GM21447 (cell line): ENCODE data around the gene NUB1.
A peak's percentile ranks its signal among the peaks of the same experiment; 100 is the strongest.

Source experiments
- ATAC-seq: cut with Tn5 transposase; IDR thresholded peaks from one replicate; pipeline ENCODE4 v1.9.1; 2021; ENCODE audit not compliant: unreplicated experiment

The NUB1 gene

GRCh38 chr7:151403764-151404163 lies 62.2 kb downstream of the NUB1 start:
- no peak for ATAC-seq

- ATAC-seq, result no peak
These were observed 62.8 kb downstream of the NUB1 start for GRCh38 chr7:151404216-151405011.

- no peak for ATAC-seq
These were observed 63.4 kb downstream of the NUB1 start for GRCh38 chr7:151405056-151405455.

GRCh38 chr7:151405588-151405987 lies 64.0 kb downstream of the NUB1 start:
- ATAC-seq, result no peak

GRCh38 chr7:151406051-151406875 lies 64.7 kb downstream of the NUB1 start:
- ATAC-seq, result no peak

GRCh38 chr7:151406886-151407583 lies 65.4 kb downstream of the NUB1 start:
- no peak for ATAC-seq

GRCh38 chr7:151408498-151408838 lies 66.9 kb downstream of the NUB1 start:
- no peak for ATAC-seq

- ATAC-seq, result peak; percentile 67
These were observed 67.4 kb downstream of the NUB1 start for GRCh38 chr7:151408839-151409666.

GRCh38 chr7:151409667-151410404 lies 68.2 kb downstream of the NUB1 start, which contains the start of gene WDR86:
WDR86 (minus strand) TSS chr7:151410038; CDS start chr7:151409589, 449 bp downstream.
- ATAC-seq, result no peak

GRCh38 chr7:151410405-151411390 lies 69.1 kb downstream of the NUB1 start:
- no peak for ATAC-seq

GRCh38 chr7:151411551-151411950 lies 69.9 kb downstream of the NUB1 start:
- ATAC-seq, result no peak

GRCh38 chr7:151412318-151412717 lies 70.7 kb downstream of the NUB1 start:
- ATAC-seq, result no peak

GRCh38 chr7:151413241-151413640 lies 71.6 kb downstream of the NUB1 start:
- ATAC-seq, result no peak

- ATAC-seq, result no peak
These were observed 73.9 kb downstream of the NUB1 start for GRCh38 chr7:151415375-151416105.

GRCh38 chr7:151416112-151416940 lies 74.7 kb downstream of the NUB1 start:
- no peak for ATAC-seq

GRCh38 chr7:151416941-151417315 lies 75.3 kb downstream of the NUB1 start:
- no peak for ATAC-seq

GRCh38 chr7:151420144-151420543 lies 78.5 kb downstream of the NUB1 start:
- ATAC-seq, result no peak
